OCI-LY7 (cell line): ENCODE measurements around the gene HSPA2.

Experiments
- EZH2phosphoT487 ChIP-seq: fragments of 200-600 bp; sonication (generic); IDR thresholded peaks from 2 replicates; pipeline ENCODE4 v1.6.1; 2018; ENCODE audit warnings: low read depth, borderline replicate concordance, mild to moderate bottlenecking, mixed run types, antibody characterized with exemption, low read length, moderate library complexity, mixed read lengths
- TF ChIP-seq, protein P1 (sequence below): fragments of 200-600 bp; sonication (generic); conservative IDR thresholded peaks from 2 replicates; pipeline ENCODE4 v1.5.1; 2014; ENCODE audit warnings: mild to moderate bottlenecking, antibody characterized with exemption, low read length, moderate library complexity, mixed read lengths

DNA sequence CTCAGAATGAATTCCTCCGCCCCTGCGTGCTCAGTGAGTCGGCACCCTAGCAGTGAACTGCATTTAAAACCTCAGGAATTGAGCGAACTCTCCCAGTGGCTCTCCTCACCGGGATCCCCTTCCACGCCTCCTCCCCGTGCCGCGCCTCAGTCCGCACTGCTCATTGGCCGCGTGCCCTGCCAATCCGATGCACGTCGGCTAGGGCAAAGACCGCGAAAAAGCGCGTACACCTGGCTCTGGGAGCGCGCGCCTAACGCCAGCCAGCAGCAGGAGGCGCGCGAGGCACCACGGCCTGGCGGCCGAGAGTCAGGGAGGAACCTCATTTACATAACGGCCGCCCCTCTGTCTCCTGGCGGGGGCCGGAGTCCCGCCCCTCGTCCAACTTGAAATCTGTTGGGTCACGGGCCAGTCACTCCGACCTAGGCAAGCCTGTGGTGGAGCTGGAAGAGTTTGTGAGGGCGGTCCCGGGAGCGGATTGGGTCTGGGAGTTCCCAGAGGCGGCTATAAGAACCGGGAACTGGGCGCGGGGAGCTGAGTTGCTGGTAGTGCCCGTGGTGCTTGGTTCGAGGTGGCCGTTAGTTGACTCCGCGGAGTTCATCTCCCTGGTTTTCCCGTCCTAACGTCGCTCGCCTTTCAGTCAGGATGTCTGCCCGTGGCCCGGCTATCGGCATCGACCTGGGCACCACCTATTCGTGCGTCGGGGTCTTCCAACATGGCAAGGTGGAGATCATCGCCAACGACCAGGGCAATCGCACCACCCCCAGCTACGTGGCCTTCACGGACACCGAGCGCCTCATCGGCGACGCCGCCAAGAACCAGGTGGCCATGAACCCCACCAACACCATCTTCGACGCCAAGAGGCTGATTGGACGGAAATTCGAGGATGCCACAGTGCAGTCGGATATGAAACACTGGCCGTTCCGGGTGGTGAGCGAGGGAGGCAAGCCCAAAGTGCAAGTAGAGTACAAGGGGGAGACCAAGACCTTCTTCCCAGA is at the start of gene HSPA2:
- TF ChIP-seq, protein P1, sequence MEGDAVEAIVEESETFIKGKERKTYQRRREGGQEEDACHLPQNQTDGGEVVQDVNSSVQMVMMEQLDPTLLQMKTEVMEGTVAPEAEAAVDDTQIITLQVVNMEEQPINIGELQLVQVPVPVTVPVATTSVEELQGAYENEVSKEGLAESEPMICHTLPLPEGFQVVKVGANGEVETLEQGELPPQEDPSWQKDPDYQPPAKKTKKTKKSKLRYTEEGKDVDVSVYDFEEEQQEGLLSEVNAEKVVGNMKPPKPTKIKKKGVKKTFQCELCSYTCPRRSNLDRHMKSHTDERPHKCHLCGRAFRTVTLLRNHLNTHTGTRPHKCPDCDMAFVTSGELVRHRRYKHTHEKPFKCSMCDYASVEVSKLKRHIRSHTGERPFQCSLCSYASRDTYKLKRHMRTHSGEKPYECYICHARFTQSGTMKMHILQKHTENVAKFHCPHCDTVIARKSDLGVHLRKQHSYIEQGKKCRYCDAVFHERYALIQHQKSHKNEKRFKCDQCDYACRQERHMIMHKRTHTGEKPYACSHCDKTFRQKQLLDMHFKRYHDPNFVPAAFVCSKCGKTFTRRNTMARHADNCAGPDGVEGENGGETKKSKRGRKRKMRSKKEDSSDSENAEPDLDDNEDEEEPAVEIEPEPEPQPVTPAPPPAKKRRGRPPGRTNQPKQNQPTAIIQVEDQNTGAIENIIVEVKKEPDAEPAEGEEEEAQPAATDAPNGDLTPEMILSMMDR: peak; percentile 68
- no peak for TF ChIP-seq EZH2phosphoT487
